ENCODE data around the gene RAB4A. TPM values are rescaled to one million over a fixed set of nuclear protein-coding genes. Genes with fewer than 3 reads are reported as not detected.
"Not testable (repeated sequence)": the region's sequence is repeated elsewhere in the genome, so short reads cannot be mapped to it uniquely, and the experiment has no call there.

Gene RAB4A
- total RNA-seq, 2 donors from 2014 or later: 25.5 to 29.5 TPM

- Histone ChIP-seq H3K36me3 (peaks cover 16% of the 10 kb centered on the region), H3K4me1 (ENCODE audit: control insufficient read depth in 1 of 2, low read depth in 2 of 2) (no peaks in the 10 kb centered on the region), H3K4me3 (no peak overlapping the region), H3K9me3 (no peaks in the 10 kb centered on the region), H3K27me3 (replicated peaks; ENCODE audit: insufficient read depth) (no peaks in the 10 kb centered on the region), H3K27ac (no peak overlapping the region)
- TF ChIP-seq CTCF (IDR thresholded peaks at IDR 0.05): no peak
- no peak for DNase-seq (ENCODE audit: low spot score)
- no peak for ATAC-seq (ENCODE audit: insufficient number of reproducible peaks, low FRiP score, low read depth)
Observed at GRCh38 chr1:229326601-229327000, 55.7 kb downstream of the RAB4A start.

GRCh38 chr1:229327765-229328164 lies 56.9 kb downstream of the RAB4A start:
- not testable (repeated sequence) for H3K27ac ChIP-seq; H3K4me3 ChIP-seq; ATAC-seq (ENCODE audit: insufficient number of reproducible peaks, low FRiP score, low read depth); DNase-seq (ENCODE audit: low spot score); H3K4me1 ChIP-seq (ENCODE audit: control insufficient read depth in 1 of 2, low read depth in 2 of 2); H3K27me3 ChIP-seq (replicated peaks; ENCODE audit: insufficient read depth); H3K9me3 ChIP-seq
- peaks cover 13% of the 10 kb centered on the region for H3K36me3 ChIP-seq

GRCh38 chr1:229328598-229329362 lies 57.9 kb downstream of the RAB4A start:
- TF ChIP-seq CTCF (IDR thresholded peaks at IDR 0.05): no peak
- Histone ChIP-seq H3K27me3 (replicated peaks; ENCODE audit: insufficient read depth) (no peaks in the 10 kb centered on the region), H3K9me3 (no peaks in the 10 kb centered on the region), H3K36me3 (peaks cover 8% of the 10 kb centered on the region), H3K4me1 (ENCODE audit: control insufficient read depth in 1 of 2, low read depth in 2 of 2) (no peaks in the 10 kb centered on the region), H3K4me3 (no peak overlapping the region), H3K27ac (no peak overlapping the region)
- no peak for DNase-seq (ENCODE audit: low spot score)
- no peak for ATAC-seq (ENCODE audit: insufficient number of reproducible peaks, low FRiP score, low read depth)

GRCh38 chr1:229334269-229334668 lies 63.4 kb downstream of the RAB4A start:
- no peaks in the 10 kb centered on the region for H3K36me3 ChIP-seq
- DNase-seq (ENCODE audit: low spot score): no peak
- TF ChIP-seq CTCF (IDR thresholded peaks at IDR 0.05): no peak
- no peak for ATAC-seq (ENCODE audit: insufficient number of reproducible peaks, low FRiP score, low read depth)
- no peak overlapping the region for H3K4me3 ChIP-seq
- H3K9me3 ChIP-seq: peaks cover 4% of the 10 kb centered on the region
- H3K27me3 ChIP-seq (replicated peaks; ENCODE audit: insufficient read depth): no peaks in the 10 kb centered on the region
- H3K27ac ChIP-seq: no peak overlapping the region
- peaks cover 0 to 5% of the 10 kb centered on the region in 2 donors for H3K4me1 ChIP-seq (ENCODE audit: control insufficient read depth in 1 of 2, low read depth in 2 of 2)

- TF ChIP-seq CTCF (IDR thresholded peaks at IDR 0.05): no peak
- DNase-seq (ENCODE audit: low spot score) (no peak), ATAC-seq (ENCODE audit: insufficient number of reproducible peaks, low FRiP score, low read depth) (no peak)
- Histone ChIP-seq H3K27me3 (replicated peaks; ENCODE audit: insufficient read depth) (no peaks in the 10 kb centered on the region), H3K27ac (no peak overlapping the region), H3K36me3 (no peaks in the 10 kb centered on the region), H3K4me3 (no peak overlapping the region), H3K9me3 (peaks cover 4% of the 10 kb centered on the region), H3K4me1 (ENCODE audit: control insufficient read depth in 1 of 2, low read depth in 2 of 2) (peaks cover 0 to 5% of the 10 kb centered on the region in 2 donors)
Observed at GRCh38 chr1:229334716-229335115, 63.8 kb downstream of the RAB4A start.

- H3K27me3 ChIP-seq (replicated peaks; ENCODE audit: insufficient read depth): no peaks in the 10 kb centered on the region
- TF ChIP-seq CTCF (IDR thresholded peaks at IDR 0.05): no peak
- no peak overlapping the region for H3K27ac ChIP-seq
- DNase-seq (ENCODE audit: low spot score) (no peak), ATAC-seq (ENCODE audit: insufficient number of reproducible peaks, low FRiP score, low read depth) (no peak)
- H3K4me3 ChIP-seq: no peak overlapping the region
- H3K9me3 ChIP-seq: peaks cover 4% of the 10 kb centered on the region
- peaks cover 0 to 8% of the 10 kb centered on the region in 2 donors for H3K4me1 ChIP-seq (ENCODE audit: control insufficient read depth in 1 of 2, low read depth in 2 of 2)
- H3K36me3 ChIP-seq: no peaks in the 10 kb centered on the region
Observed at GRCh38 chr1:229336345-229336744, 65.4 kb downstream of the RAB4A start.
